WTC11 (cell line): ENCODE measurements around the gene PHTF1. TPM values are rescaled to one million over a fixed set of nuclear protein-coding genes. Genes with fewer than 3 reads are reported as not detected.

Experiments used
- ATAC-seq: fragments of 200-7000 bp; cut with Tn5 transposase; 2 replicates; pipeline ENCODE4 v1.10.0; 2021; ENCODE audit warnings: mild to moderate bottlenecking, moderate library complexity
- CTCF ChIA-PET: fragments of 300-600 bp; sonication (Branson Sonifier 250); formaldehyde crosslinking; loops from one replicate; lab custom pipeline; 2021; ENCODE audit warnings: antibody characterized with exemption; lab: Charles Lee
- POLR2A ChIA-PET: fragments of 350-600 bp; sonication (Branson Sonifier 250); formaldehyde crosslinking; loops from one replicate; lab custom pipeline; 2021; ENCODE audit warnings: antibody characterized with exemption; lab: Charles Lee
- DNase-seq: peaks from one replicate; pipeline ENCODE4 v3.0.0; 2021; ENCODE audit warnings: low spot score
- H3K27ac Mint-ChIP-seq: 2 replicates; pipeline ENCODE4 v1.8.0; 2021; ENCODE audit warnings: mixed read lengths
- H3K27me3 Mint-ChIP-seq: 2 replicates; pipeline ENCODE4 v1.8.0; 2021; ENCODE audit warnings: low read depth, mild to moderate bottlenecking, moderate library complexity, mixed read lengths
- H3K36me3 Mint-ChIP-seq: 2 replicates; pipeline ENCODE4 v1.8.0; 2021; ENCODE audit warnings: mixed read lengths
- H3K4me1 Mint-ChIP-seq: 2 replicates; pipeline ENCODE4 v1.8.0; 2022; ENCODE audit warnings: mixed read lengths
- H3K4me3 Mint-ChIP-seq: 2 replicates; pipeline ENCODE4 v1.8.0; 2021; ENCODE audit warnings: mild to moderate bottlenecking, moderate library complexity, mixed read lengths
- H3K9me3 Mint-ChIP-seq: 2 replicates; pipeline ENCODE4 v1.8.0; 2021; ENCODE audit warnings: mixed read lengths
- CREB1 ChIP-seq: sonication (generic); formaldehyde crosslinking; IDR thresholded peaks from 2 replicates; pipeline ENCODE4 v1.8.0; 2023; ENCODE audit warnings: mild to moderate bottlenecking, missing genetic modification reagents
- ELF4 ChIP-seq: sonication (generic); formaldehyde crosslinking; IDR thresholded peaks from 2 replicates; pipeline ENCODE4 v1.8.1; 2022; ENCODE audit warnings: low read depth, mild to moderate bottlenecking, moderate library complexity, missing genetic modification reagents
- JAZF1 ChIP-seq: fragments of 250-450 bp; sonication (Bioruptor Pico); IDR thresholded peaks from 2 replicates; pipeline ENCODE4 v1.9.0; 2021; ENCODE audit warnings: moderate library complexity, mild to moderate bottlenecking, inconsistent platforms
- MYBL2 ChIP-seq: sonication (generic); formaldehyde crosslinking; IDR thresholded peaks from 2 replicates; pipeline ENCODE4 v1.8.1; 2023; ENCODE audit warnings: mild to moderate bottlenecking, moderate library complexity, missing genetic modification reagents
- NR1H2 ChIP-seq: sonication (generic); formaldehyde crosslinking; IDR thresholded peaks from 2 replicates; pipeline ENCODE4 v1.9.0; 2021; ENCODE audit warnings: mild to moderate bottlenecking, moderate library complexity, missing genetic modification reagents
- RELA ChIP-seq: sonication (generic); formaldehyde crosslinking; IDR thresholded peaks from 2 replicates; pipeline ENCODE4 v1.8.1; 2022; ENCODE audit warnings: missing genetic modification reagents, mild to moderate bottlenecking, borderline replicate concordance
- SMAD3 ChIP-seq: sonication (generic); formaldehyde crosslinking; IDR thresholded peaks from 2 replicates; pipeline ENCODE4 v1.8.0; 2022; ENCODE audit warnings: missing genetic modification reagents, mild to moderate bottlenecking, borderline replicate concordance
- SMAD4 ChIP-seq: sonication (generic); formaldehyde crosslinking; IDR thresholded peaks from 2 replicates; pipeline ENCODE4 v1.8.0; 2022; ENCODE audit warnings: mild to moderate bottlenecking, missing genetic modification reagents
- TEAD4 ChIP-seq: sonication (generic); formaldehyde crosslinking; IDR thresholded peaks from 2 replicates; pipeline ENCODE4 v1.8.0; 2022; ENCODE audit warnings: mild to moderate bottlenecking, missing genetic modification reagents
- ZNF416 ChIP-seq: fragments of 250-450 bp; sonication (Bioruptor Pico); IDR thresholded peaks from 2 replicates; pipeline ENCODE4 v1.9.0; 2021; ENCODE audit warnings: mild to moderate bottlenecking, inconsistent platforms
- ZNF423 ChIP-seq: fragments of 250-450 bp; sonication (Bioruptor Pico); IDR thresholded peaks from 2 replicates; pipeline ENCODE4 v2.1.2; 2022; ENCODE audit warnings: mild to moderate bottlenecking, moderate library complexity
- total RNA-seq: library from RNA; stranded (reverse); gene quantifications from 3 replicates; pipeline ENCODE4 v1.2.3, GENCODE V29; 2021
- TF ChIP-seq, protein P1 (sequence below): fragments of 250-450 bp; sonication (Bioruptor Pico); IDR thresholded peaks from 2 replicates; pipeline ENCODE4 v1.8.0; 2021; ENCODE audit warnings: mild to moderate bottlenecking
- TF ChIP-seq, protein P2 (sequence below): sonication (generic); formaldehyde crosslinking; IDR thresholded peaks from 2 replicates; pipeline ENCODE4 v1.8.0; 2022; ENCODE audit warnings: mild to moderate bottlenecking, missing genetic modification reagents
- TF ChIP-seq, protein P3 (sequence below): sonication (generic); formaldehyde crosslinking; IDR thresholded peaks from 2 replicates; pipeline ENCODE4 v1.8.1; 2022; ENCODE audit warnings: mild to moderate bottlenecking, moderate library complexity, missing genetic modification reagents
- TF ChIP-seq, protein P4 (sequence below): sonication (generic); formaldehyde crosslinking; IDR thresholded peaks from 2 replicates; pipeline ENCODE4 v1.8.1; 2023; ENCODE audit warnings: mild to moderate bottlenecking, missing genetic modification reagents
- TF ChIP-seq, protein P5 (sequence below): sonication (generic); formaldehyde crosslinking; IDR thresholded peaks from 2 replicates; pipeline ENCODE4 v1.8.1; 2023; ENCODE audit warnings: mild to moderate bottlenecking, missing genetic modification reagents, moderate library complexity
- TF ChIP-seq, protein P6 (sequence below): sonication (generic); formaldehyde crosslinking; IDR thresholded peaks from 2 replicates; pipeline ENCODE4 v1.8.0; 2022; ENCODE audit warnings: mild to moderate bottlenecking, missing genetic modification reagents
- TF ChIP-seq, protein P7 (sequence below): sonication (generic); formaldehyde crosslinking; IDR thresholded peaks from 2 replicates; pipeline ENCODE4 v1.8.0; 2022; ENCODE audit warnings: missing genetic modification reagents

The PHTF1 gene
- total RNA-seq, 1 experiment from 2014 or later: 28.7 TPM

DNA sequence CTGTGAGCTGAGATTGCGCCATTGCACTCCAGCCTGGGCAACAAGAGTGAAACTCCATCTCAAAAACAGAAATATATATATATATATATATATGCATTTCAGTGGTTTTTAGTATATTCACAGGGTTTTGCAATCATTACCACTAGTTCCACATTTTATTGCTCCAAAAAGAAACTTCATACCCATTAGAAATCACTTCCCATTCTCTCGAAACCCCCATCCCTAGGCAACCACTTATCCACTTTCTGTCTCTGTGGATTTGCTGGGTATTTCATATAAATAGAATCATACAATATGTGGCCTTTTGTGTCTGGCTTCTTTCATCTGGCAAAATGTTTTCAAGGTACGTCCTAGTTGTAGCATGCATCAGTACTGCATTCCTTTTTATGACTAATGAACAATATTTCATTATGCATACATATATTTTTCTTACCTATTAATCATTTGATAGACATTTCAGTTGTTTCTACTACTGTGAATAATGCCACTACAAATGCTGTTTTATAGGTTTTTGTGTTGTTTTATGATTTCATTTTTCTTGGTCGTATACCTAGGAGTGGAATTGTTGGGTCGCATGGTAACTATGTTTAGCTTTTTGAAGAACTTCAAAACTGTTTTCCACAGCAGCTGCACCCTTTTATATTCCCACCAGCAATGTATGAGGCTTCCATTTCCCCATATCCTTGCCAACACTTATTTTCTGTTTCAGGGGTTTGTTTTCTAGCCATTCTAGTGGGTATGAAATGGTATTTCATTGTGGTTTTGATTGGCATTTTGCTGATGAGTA, 95.9 kb downstream of the PHTF1 start (continued):
- TF ChIP-seq, protein P1, sequence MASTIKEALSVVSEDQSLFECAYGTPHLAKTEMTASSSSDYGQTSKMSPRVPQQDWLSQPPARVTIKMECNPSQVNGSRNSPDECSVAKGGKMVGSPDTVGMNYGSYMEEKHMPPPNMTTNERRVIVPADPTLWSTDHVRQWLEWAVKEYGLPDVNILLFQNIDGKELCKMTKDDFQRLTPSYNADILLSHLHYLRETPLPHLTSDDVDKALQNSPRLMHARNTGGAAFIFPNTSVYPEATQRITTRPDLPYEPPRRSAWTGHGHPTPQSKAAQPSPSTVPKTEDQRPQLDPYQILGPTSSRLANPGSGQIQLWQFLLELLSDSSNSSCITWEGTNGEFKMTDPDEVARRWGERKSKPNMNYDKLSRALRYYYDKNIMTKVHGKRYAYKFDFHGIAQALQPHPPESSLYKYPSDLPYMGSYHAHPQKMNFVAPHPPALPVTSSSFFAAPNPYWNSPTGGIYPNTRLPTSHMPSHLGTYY (CRISPR knock-in tag): no peak
- no peak for TF ChIP-seq TEAD4
- no peak for TF ChIP-seq CREB1 (CRISPR knock-in tag)
- TF ChIP-seq, protein P2, sequence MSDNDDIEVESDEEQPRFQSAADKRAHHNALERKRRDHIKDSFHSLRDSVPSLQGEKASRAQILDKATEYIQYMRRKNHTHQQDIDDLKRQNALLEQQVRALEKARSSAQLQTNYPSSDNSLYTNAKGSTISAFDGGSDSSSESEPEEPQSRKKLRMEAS: no peak
- no peak for TF ChIP-seq RELA (CRISPR knock-in tag)

DNA sequence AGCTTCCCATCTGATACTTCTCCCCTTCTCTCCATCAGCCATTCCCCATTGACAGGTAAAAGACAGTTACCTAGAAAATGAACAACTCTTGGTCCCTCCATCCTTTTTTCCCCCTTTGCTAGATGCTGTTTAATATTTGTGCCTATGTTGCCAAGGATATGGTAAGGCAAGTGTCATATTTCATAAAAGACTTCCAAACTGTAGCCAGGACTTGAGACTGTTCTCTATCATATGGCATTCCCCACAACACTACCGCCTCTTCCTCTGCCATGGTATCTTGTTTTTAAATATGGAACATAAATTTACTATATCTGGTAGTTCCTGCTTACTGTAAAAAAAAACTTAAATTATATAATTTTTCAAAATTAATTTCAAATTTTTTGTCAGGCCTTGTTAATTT, 97.2 kb downstream of the PHTF1 start:
- TF ChIP-seq, protein P3, sequence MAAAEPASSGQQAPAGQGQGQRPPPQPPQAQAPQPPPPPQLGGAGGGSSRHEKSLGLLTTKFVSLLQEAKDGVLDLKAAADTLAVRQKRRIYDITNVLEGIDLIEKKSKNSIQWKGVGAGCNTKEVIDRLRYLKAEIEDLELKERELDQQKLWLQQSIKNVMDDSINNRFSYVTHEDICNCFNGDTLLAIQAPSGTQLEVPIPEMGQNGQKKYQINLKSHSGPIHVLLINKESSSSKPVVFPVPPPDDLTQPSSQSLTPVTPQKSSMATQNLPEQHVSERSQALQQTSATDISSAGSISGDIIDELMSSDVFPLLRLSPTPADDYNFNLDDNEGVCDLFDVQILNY (CRISPR knock-in tag): no peak
- no peak for TF ChIP-seq SMAD3 (CRISPR knock-in tag)
- no peak for TF ChIP-seq ZNF423 (CRISPR knock-in tag)
- TF ChIP-seq, protein P4, sequence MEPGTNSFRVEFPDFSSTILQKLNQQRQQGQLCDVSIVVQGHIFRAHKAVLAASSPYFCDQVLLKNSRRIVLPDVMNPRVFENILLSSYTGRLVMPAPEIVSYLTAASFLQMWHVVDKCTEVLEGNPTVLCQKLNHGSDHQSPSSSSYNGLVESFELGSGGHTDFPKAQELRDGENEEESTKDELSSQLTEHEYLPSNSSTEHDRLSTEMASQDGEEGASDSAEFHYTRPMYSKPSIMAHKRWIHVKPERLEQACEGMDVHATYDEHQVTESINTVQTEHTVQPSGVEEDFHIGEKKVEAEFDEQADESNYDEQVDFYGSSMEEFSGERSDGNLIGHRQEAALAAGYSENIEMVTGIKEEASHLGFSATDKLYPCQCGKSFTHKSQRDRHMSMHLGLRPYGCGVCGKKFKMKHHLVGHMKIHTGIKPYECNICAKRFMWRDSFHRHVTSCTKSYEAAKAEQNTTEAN: no peak
- TF ChIP-seq, protein P5, sequence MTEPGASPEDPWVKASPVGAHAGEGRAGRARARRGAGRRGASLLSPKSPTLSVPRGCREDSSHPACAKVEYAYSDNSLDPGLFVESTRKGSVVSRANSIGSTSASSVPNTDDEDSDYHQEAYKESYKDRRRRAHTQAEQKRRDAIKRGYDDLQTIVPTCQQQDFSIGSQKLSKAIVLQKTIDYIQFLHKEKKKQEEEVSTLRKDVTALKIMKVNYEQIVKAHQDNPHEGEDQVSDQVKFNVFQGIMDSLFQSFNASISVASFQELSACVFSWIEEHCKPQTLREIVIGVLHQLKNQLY (CRISPR knock-in tag): no peak
- TF ChIP-seq SMAD4 (CRISPR knock-in tag): no peak
- TF ChIP-seq ELF4 (CRISPR knock-in tag): no peak
- TF ChIP-seq MYBL2 (CRISPR knock-in tag): no peak
- TF ChIP-seq NR1H2: no peak
- TF ChIP-seq ZNF416 (CRISPR knock-in tag): no peak
- TF ChIP-seq, protein P6, sequence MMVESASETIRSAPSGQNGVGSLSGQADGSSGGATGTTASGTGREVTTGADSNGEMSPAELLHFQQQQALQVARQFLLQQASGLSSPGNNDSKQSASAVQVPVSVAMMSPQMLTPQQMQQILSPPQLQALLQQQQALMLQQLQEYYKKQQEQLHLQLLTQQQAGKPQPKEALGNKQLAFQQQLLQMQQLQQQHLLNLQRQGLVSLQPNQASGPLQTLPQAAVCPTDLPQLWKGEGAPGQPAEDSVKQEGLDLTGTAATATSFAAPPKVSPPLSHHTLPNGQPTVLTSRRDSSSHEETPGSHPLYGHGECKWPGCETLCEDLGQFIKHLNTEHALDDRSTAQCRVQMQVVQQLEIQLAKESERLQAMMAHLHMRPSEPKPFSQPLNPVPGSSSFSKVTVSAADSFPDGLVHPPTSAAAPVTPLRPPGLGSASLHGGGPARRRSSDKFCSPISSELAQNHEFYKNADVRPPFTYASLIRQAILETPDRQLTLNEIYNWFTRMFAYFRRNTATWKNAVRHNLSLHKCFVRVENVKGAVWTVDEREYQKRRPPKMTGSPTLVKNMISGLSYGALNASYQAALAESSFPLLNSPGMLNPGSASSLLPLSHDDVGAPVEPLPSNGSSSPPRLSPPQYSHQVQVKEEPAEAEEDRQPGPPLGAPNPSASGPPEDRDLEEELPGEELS (CRISPR knock-in tag): no peak
- TF ChIP-seq, protein P7, sequence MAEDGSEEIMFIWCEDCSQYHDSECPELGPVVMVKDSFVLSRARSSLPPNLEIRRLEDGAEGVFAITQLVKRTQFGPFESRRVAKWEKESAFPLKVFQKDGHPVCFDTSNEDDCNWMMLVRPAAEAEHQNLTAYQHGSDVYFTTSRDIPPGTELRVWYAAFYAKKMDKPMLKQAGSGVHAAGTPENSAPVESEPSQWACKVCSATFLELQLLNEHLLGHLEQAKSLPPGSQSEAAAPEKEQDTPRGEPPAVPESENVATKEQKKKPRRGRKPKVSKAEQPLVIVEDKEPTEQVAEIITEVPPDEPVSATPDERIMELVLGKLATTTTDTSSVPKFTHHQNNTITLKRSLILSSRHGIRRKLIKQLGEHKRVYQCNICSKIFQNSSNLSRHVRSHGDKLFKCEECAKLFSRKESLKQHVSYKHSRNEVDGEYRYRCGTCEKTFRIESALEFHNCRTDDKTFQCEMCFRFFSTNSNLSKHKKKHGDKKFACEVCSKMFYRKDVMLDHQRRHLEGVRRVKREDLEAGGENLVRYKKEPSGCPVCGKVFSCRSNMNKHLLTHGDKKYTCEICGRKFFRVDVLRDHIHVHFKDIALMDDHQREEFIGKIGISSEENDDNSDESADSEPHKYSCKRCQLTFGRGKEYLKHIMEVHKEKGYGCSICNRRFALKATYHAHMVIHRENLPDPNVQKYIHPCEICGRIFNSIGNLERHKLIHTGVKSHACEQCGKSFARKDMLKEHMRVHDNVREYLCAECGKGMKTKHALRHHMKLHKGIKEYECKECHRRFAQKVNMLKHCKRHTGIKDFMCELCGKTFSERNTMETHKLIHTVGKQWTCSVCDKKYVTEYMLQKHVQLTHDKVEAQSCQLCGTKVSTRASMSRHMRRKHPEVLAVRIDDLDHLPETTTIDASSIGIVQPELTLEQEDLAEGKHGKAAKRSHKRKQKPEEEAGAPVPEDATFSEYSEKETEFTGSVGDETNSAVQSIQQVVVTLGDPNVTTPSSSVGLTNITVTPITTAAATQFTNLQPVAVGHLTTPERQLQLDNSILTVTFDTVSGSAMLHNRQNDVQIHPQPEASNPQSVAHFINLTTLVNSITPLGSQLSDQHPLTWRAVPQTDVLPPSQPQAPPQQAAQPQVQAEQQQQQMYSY (CRISPR knock-in tag): no peak
- TF ChIP-seq JAZF1 (CRISPR knock-in tag): no peak
- H3K4me3 Mint-ChIP-seq: no peak overlapping the region
- no peaks in the 10 kb centered on the region for H3K4me1 Mint-ChIP-seq
- DNase-seq: no peak
- POLR2A ChIA-PET: no interaction called here
- H3K9me3 Mint-ChIP-seq: no peaks in the 10 kb centered on the region; the same call in 1 of the 2 replicates
- H3K27ac Mint-ChIP-seq: no peak overlapping the region
- CTCF ChIA-PET: no interaction called here
- no peaks in the 10 kb centered on the region for H3K27me3 Mint-ChIP-seq
- H3K36me3 Mint-ChIP-seq: no peaks in the 10 kb centered on the region
- ATAC-seq: no peak
